HG03039 (cell line): ENCODE results near the gene CDHR5.
"Not testable (repeated sequence)": the region's sequence is repeated elsewhere in the genome, so short reads cannot be mapped to it uniquely, and the experiment has no call there.

Experiments
- ATAC-seq: cut with Tn5 transposase; IDR thresholded peaks from one replicate; pipeline ENCODE4 v1.9.1; 2021; ENCODE audit warnings: mild to moderate bottlenecking, moderate library complexity; ENCODE audit not compliant: unreplicated experiment

The CDHR5 gene, protein sequence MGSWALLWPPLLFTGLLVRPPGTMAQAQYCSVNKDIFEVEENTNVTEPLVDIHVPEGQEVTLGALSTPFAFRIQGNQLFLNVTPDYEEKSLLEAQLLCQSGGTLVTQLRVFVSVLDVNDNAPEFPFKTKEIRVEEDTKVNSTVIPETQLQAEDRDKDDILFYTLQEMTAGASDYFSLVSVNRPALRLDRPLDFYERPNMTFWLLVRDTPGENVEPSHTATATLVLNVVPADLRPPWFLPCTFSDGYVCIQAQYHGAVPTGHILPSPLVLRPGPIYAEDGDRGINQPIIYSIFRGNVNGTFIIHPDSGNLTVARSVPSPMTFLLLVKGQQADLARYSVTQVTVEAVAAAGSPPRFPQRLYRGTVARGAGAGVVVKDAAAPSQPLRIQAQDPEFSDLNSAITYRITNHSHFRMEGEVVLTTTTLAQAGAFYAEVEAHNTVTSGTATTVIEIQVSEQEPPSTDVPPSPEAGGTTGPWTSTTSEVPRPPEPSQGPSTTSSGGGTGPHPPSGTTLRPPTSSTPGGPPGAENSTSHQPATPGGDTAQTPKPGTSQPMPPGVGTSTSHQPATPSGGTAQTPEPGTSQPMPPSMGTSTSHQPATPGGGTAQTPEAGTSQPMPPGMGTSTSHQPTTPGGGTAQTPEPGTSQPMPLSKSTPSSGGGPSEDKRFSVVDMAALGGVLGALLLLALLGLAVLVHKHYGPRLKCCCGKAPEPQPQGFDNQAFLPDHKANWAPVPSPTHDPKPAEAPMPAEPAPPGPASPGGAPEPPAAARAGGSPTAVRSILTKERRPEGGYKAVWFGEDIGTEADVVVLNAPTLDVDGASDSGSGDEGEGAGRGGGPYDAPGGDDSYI

DNA sequence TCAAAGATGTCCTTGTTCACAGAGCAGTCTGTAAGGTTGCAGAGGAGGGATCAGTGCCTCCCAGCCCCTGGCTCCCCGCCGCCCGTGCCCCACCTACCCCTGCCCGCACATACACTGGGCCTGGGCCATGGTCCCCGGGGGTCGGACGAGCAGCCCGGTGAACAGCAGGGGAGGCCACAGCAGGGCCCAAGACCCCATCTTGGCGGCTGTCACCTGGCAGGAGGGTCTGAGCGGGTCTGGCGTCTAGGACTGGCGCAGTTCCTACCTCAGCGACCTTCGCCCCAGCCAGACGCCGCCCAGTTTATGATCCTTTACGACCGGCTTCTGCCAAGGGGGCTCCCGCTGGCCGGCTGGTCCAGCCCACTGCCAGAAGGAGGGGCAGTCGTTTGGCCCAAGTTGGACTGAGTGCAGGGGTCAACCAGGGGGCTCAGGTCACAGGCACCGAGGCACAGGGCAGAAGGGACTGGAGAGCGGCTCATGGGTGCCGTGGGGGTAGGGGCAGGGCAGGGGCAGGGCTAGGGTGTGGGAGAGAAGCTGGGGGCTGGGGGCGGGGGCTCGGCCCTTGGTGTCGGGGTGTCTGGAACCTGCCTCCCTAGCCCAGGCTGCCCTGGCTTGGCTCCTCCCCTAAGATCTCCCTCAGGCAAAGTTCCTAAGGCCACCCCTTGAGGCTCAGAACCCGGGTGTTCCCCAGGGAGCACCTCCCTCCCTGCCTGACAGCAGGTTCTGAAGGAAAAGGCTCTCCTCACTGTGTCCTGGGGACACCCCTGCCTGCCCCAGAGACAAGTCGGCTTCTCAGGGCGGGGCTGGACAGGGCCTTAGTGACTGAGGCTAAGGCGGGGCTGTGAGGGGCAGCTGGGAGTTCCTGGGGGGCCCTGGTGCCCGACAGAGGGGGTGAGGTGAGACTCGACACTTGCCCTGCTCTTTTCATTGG lies at the start of gene CDHR5:
TSS of gene CDHR5 (minus strand) at position 251 of the 931 bp plus-strand sequence. CDS start at position 198, 53 bp downstream.
- no peak for ATAC-seq

DNA sequence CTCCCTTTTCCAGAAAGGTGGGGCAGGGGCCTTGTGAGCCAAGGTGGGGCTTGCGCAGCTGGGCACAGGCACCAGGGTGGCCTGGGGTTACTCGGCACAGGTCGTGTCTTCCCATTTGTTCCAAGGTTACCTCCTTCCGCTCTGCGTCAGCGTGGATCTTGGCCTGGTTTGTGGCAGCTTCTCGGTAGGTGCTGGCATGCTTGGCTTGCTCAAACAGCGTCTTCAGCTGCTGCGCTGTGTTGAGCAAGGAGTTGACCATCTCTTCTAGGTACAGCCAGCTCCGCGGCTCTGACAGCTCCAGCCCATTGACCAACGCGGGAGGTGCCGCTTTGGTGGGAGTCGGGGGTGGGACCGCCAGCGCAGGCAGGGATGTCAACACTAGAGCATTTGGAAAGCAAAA lies 49.7 kb upstream of the CDHR5 start:
- no peak for ATAC-seq

DNA sequence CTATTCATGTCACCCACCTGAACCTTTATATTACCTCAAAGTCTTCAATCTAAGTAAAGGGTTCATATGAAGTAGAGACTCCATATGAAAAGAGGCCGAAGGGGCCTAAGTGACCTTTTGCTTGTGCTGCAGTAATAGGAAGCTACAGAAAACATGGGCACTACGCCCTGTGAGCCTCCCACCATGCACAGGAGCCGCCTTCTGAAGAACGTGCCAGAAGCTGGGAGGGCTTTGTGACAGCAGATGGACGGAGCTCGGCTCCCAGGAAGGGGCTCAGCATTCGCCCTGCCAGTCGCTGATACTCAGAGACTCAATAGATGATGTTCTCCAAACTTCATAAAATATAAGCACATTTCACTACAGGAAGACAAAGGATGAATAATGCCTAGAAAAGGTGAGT lies 49.1 kb upstream of the CDHR5 start:
- no peak for ATAC-seq

DNA sequence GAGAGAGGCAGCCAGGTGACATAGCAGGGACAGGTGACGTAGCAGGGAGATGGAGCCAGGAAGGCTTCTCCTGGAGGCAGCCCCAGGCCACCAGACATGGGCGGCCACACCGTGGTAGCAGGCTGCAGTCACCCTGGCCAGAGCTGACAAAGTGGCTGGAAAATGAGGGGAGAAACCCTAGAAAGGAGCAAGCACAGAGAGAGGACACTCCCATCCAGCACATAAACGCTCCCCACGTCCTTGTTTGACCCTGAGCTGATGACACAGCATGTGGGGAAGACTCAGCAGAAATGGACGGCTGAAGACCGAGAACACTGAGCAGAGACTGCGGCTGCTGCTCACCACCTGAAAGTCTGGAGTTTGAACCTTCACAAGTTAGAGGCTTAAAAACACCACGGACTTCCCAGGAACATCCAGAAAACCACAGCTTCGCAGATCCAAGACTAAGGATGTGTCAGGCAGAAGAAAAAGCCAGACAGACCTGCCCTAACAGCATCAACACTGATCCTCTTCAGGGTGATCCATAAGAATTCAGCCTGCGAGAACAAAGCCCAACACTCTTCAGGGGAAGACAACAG lies 41.0 kb upstream of the CDHR5 start:
- no peak for ATAC-seq

DNA sequence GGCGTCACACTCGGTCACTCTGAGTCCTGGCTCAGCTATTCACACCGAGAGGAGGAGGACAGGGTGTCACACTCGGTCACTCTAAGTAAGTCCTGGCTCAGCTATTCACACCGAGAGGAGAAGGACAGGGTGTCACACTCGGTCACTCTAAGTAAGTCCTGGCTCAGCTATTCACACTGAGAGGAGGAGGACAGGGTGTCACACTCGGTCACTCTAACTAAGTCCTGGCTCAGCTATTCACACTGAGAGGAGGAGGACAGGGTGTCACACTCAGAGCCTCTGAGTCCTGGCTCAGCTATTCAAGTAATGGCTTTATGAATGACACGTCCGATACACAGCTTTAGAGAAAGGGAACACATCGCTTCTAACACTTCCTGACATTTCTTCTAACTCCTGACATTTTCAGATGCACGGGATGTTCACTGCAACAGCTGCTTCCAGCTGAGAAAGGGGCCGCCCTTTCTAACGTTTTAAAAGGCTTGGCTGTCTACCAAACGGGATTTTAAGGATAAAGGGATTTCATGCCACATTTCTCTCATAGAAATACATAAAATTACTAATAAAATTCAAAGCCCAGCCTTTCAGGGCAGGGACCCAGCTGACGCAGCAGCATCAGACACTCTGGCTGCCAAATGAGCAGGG lies 40.4 kb upstream of the CDHR5 start:
- no peak for ATAC-seq

DNA sequence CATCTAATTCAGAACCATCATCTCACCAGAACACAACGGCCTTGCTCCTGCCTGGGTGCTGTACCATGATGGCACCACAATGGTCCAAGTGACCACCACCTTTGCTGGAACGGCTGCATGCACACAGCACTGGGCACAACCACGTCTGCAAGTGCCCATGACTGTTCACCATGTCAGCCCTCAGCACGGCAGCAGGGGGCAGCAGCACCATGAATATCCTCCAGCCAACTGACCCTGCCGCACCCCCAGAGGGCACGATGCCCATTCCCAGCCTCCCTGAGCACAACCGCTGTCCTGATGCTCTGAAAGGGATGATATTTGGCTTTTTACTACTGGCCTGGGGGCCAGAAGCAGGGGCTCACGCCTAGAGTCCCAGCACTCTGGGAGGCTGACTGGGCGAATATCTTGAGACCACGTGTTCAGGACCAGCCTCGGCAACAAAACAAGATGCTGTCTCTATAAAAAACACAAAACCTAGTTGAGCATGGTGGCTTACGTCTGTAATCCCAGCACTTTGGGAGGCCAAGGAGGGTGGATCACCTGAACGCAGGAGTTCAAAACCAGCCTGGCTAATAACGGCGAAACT lies 38.0 kb upstream of the CDHR5 start:
- ATAC-seq, result no peak

DNA sequence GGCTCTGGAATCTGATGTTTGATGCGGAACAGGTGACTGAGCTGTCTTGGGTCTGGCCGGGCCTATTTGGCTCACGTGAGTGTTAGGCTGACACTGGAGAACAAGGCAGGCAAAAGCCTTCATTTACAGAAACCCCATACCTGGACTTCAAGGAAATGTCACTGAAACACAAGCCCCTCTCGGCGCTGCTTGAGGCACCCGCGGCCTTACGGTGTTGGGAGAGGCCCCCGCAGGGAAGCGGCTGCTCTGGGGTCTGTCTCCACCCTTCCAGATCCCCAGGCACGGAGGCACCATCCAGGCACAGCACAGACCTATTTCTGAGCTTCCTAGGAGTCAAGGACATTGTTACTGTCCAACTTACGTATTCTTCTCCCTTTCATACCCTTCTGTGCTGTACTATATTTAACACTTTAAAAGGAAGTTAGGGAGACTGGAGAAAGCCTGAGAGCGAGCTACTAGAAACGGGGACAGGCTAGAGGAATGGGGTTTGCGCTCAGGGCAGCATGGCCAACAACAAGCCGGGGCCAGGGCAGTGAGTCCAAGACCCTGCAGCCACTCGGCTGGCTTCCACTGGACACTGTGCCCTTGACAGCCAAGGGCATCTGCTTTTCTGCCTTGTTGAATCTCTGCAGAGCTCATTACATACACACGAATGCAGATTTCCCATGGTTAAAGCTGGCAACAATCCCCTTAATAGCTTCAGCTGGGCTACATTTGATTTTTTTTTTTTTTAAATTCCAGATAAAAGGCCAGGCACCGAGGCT lies 36.1 kb upstream of the CDHR5 start:
- no peak for ATAC-seq

DNA sequence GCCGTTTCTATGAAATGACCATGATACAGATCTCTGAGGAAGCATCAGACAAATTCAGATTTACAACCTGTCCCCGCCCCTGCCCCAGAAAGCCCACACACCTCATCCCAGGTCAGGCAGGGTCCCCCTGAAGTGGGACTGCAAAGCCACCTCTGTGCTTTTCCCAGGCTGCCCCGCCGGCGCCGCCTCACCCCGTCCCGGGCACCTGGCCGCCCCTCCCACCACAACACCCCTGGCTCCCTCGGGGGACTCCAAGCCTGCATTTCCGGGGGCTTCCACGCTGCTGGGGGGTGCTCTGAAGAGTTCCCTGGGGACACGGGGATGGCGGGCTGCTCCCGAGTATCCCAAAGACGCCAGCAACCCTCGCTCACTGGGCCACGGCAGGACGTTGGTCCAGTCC lies 35.5 kb upstream of the CDHR5 start:
- ATAC-seq, result no peak

DNA sequence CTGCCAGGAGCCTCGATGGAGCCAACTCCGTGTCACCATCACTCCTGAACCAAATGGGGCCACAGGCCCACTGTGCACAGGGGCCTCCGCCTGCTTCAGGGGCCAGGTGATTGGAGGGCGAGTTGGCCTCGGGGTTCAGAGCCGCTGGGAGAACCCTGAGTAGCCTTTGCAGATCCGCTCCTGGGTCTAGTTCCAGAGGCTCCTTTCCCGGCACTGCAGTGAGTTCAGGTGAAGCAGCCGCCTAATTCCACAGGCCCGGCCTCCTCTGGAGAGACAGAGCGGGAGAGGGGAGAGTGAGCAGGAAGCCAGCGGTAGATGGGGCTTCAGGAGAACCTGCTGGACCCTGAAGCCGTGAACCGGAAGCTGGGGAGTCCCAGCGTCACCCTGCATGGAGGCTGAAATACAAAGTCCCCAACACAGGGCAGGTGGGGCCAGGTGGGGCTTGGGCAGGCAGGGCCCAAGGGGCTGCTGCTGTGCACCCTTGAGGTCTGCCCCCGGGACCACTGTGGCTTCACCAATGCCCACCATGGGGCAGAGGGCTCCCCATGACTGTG lies 34.9 kb upstream of the CDHR5 start:
- no peak for ATAC-seq

DNA sequence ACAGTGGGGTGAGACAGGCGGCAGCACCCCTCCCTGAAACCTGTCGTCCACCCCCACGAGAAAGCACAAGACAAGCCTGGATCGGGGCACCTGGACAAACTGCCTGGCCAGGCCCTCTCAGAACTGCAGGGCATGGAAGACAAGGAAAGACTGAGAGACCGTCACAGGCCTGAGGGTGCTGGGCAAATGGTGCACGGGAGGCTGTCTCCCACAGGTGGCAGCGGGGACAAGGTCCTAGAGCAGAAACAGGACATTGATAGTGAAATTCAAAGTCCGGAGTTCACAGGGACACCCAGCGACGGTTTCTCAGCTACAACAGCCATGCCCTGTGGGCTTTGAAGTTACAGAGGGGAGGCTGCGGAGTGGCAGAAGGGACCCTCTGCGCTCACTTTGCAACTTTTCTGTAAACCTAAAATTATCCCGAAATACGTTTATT lies 33.0 kb upstream of the CDHR5 start:
- no peak for ATAC-seq

DNA sequence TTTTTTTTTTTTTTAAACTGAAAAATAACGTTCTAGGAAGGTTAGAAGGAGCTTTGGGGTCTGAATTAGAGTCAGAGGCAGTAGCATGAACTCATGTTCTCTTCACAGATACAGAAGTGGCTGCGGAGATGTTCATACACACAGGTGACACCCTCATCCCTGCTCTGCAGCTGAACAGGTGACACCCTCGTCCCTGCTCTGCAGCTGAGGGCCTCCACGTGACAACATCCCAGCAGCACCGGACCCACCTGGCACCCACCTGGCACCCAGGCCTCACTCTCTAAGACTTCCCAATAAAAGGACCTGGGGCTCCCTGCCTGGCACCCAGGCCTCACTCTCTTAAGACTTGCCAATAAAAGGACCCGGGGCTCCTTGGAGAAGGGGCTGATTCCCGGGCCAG lies 32.1 kb upstream of the CDHR5 start:
- ATAC-seq, result no peak

DNA sequence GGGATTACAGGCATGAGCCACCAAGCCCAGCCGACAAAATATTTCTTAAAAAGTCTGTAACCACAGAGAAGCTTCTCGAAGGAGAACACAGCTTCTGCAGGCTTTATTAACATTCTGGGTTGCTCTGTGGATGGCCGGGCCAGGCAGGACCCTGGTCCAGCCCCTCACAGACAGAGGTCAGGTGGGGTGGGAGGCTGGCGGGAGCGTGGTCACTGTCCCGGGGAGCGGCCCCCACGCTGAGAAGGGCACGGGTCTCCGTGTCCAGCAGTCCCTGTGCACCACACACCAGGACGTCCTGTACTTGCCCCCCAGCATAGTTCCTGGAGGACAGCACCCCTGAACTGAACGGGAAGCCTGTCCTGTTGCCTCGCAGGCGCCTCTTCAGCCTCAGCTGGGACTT lies 31.7 kb upstream of the CDHR5 start:
- ATAC-seq, result no peak

DNA sequence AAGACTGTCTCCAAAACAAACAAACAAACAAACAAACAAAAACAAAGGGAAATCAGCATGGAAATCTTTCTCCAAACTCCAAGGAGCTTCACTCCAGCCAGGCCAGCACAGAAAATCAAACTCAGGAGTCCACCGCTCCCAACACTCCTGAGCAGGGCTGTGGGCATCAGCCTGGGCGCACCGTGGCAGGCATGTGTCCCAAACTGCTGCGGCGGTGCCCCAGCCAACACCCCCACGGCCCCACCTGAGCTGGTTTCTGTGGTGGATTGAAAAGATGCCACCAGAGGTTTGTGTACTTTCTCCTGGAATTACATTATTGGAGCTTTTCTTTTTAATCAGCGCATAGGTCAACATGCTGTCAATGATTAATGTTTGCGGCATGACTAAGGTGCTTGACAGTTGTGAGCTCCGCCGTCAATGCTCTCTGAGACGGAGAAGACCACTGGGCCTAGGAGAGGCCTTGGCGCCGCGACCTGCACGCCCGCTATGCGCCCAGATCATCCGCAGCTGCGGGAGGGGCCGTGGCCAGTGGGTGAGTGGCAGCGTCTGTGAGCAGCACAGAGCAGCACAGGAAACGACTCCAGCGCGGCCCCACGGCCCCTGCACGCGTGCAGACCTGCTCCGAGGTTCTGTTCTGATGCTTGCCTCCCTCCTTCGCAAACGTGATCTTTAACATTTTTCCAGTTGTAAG lies 30.4 kb upstream of the CDHR5 start:
- no peak for ATAC-seq

DNA sequence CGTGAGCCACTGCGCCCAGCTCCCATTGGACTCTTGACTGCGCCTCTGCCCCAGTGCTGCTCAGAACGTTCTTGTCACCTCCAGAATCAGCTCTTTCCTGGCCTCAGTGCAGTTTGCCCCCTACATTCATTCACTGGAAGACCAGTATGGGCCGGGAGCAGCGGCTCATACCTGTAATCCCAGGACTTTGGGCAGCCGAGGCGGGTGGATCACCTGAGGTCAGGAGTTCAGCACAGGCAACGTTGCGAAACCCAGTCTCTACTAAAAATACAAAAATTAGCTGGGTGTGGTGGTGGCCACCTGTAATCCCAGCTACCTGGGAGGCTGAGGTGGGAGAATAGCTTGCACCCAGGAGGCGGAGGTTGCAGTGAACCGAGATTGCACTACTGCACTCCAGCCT lies 29.7 kb upstream of the CDHR5 start:
- not testable (repeated sequence) for ATAC-seq

DNA sequence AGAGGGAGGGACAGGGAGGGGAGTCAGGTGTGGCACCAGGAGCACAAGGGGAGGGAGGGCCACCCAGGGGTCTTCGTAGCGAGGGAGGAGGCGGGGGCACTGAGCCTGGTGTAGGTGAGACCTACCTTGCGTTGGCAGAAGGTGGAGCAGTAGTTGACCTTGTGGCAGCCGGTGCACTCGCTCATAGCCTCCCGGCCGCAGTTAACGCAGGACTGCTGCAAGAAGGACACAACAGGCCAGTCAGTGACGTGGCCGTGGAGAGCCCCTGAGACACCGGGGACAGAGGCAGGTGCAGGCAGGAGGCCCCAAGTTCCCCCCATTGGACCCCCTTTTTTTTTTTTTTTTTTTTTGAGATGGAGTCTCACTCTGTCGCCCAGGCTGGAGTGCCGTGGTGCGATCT lies 29.1 kb upstream of the CDHR5 start:
- ATAC-seq, result no peak

DNA sequence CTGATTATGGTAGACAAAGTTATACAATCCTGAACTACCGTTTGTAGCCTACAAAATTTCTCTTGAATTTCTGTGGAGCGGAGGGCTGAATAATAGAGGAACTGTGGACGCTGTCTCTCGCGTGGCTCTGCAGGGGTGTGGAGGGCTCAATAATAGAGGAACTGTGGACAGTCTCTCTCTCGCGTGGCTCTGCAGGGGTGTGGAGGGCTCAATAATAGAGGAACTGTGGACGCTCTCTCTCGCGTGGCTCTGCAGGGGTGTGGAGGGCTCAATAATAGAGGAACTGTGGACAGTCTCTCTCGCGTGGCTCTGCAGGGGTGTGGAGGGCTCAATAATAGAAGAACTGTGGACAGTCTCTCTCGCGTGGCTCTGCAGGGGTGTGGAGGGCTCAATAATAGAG lies 28.4 kb upstream of the CDHR5 start:
- ATAC-seq, result not testable (repeated sequence)

DNA sequence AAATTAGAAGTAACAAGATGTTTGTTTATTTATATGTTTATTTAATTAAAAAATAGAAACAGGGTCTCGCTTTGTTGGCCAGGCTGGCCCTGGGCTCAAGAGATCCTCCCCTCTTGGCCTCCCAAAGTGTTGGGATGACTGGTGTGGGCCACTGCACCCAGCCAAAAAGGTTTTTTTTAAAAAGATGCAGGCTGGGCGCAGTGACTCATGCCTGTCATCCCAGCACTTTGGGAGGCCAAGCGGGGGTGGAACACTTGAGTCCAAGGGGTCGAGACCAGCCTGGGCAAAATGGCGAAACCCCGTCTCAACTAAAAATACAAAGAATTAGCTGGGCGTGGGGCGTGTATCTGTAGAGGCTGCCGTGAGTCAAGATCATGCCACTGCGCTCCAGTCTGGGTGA lies 25.7 kb upstream of the CDHR5 start:
- no peak for ATAC-seq

DNA sequence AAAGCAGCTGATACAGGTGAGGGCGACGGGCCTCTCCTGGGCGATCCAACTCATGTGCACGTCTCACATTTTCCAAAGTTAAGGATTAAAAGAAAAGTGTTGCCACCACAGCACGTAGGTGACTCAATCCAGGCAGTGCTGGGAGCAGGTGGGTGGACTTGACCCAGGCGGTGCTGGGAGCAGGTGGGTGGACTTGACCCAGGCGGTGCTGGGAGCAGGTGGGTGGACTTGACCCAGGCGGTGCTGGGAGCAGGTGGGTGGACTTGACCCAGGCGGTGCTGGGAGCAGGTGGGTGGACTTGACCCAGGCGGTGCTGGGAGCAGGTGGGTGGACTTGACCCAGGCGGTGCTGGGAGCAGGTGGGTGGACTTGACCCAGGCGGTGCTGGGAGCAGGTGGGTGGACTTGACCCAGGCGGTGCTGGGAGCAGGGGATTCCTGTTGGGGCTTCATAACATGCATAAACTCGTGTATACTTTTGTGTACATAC lies 23.0 kb upstream of the CDHR5 start:
- not testable (repeated sequence) for ATAC-seq
